ENCODE data around the gene CCT3.

Gene CCT3

GRCh38 chr1:156276966-156277381, 61.1 kb downstream of the CCT3 start:
- no peak for DNase-seq (ENCODE audit: low read depth)

GRCh38 chr1:156276532-156276931, 61.6 kb downstream of the CCT3 start:
- DNase-seq (ENCODE audit: low read depth), result no peak

DNA sequence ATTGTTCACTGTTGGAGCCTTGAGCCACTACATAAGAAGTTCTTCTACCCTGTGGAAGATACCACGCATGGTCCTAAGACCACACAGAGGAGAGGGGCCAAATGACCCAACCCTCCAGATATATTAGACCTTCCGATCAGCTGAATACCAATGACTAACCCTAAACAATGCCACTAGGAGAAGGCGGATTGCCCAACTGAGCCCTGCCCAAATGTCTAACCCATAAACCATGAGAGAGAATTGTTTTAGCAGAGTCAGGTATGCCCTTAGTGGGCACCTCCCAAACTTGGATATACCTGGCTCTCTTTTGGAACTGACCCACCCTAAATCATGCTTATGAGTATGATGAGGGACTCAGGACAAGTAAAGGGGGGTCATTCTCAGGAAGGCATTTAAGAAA, 67.8 kb downstream of the CCT3 start:
- DNase-seq (ENCODE audit: low read depth), result no peak

- DNase-seq (ENCODE audit: low read depth), result no peak
These were observed 69.8 kb downstream of the CCT3 start for GRCh38 chr1:156268336-156268735.

- no peak for DNase-seq (ENCODE audit: low read depth)
These were observed 72.0 kb downstream of the CCT3 start for GRCh38 chr1:156266051-156266450.

DNA sequence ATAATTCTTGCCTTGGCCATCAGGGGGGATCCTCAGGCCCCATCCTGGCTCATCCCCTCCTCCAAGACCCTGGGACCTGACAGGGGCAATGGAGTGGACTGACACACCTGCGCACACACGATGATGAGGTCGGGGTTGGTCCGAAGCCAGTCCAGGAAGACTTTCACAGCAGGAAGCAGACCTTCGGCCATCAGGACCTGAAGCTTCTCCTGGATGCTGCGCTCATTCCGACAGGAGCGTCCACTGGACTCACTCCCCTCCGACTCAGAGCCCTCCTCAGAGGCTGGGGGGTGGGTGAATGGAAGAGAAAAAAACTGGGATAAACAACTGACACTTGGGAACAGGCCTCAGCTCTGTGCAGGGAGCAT, 74.8 kb downstream of the CCT3 start:
- DNase-seq (ENCODE audit: low read depth), result no peak

DNA sequence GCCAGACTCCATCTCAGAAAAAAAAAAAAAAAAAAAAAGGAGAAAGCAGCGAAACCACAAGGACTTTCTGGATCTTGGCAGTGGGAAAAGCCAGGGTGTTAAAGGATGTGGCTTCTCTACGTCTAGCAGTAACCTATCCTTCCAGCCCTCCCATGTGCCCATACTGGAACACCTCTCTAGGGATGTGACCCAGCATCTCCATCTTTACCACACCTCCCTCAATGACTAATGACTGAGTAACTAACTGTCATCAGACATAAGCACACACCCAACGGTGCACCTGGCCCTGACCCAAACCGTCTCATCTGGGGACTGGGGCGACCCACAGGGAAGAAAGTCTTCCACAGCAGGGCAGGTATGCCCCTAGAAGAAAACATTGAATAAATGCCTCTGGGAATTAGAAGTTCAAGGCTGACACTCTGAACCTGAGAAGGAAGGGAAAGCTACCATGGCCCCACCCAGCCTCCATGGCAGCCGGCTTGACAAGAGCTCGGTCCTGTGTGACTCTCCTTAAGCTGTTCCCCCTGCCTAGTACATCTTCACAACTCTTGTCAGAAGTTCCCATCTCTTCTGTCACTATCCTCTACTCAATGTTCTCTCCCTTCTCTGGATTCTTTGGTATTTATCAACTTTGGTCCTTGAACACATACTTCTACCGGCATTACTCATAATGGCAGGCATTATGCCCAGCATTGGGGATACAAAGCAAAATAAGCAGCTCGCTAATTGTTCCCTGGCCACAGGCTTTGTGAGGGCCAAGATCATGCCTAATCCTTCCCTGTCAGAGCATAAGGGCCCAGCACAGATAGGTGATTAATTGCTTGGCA, 75.4 kb downstream of the CCT3 start:
- DNase-seq (ENCODE audit: low read depth), result peak; percentile 80

- no peak for DNase-seq (ENCODE audit: low read depth)
These were observed 77.2 kb downstream of the CCT3 start for GRCh38 chr1:156260896-156261295.

GRCh38 chr1:156259805-156260204, 78.3 kb downstream of the CCT3 start:
- no peak for DNase-seq (ENCODE audit: low read depth)

Data from stromal cell of bone marrow (primary cell).